Panc1 (cell line): ENCODE data around the gene FOXR1.

Experiments used
- POLR2AphosphoS5 ChIP-seq: IDR thresholded peaks from 2 replicates; pipeline ENCODE4 v1.6.1; 2012; ENCODE audit warnings: mild to moderate bottlenecking, low read depth, low read length, moderate library complexity
- SIN3A ChIP-seq: IDR thresholded peaks from 2 replicates; pipeline ENCODE4 v1.6.1; 2012; ENCODE audit warnings: low read depth, mild to moderate bottlenecking, low read length, moderate library complexity, borderline replicate concordance; ENCODE audit not compliant: insufficient read depth
- TF ChIP-seq, protein P1 (sequence below): fragments of 450-650 bp; IDR thresholded peaks from 2 replicates; pipeline ENCODE4 v1.5.1; 2017; ENCODE audit warnings: mild to moderate bottlenecking
- TF ChIP-seq, protein P2 (sequence below), 2 experiments: IDR thresholded peaks; 2 replicates each; pipeline ENCODE4 v1.6.1; 2011 to 2012; ENCODE audit warnings: low read depth in 2 of 2, control low read depth in 1 of 2, low read length in 1 of 2, mild to moderate bottlenecking in 1 of 2, moderate library complexity in 1 of 2; ENCODE audit not compliant: insufficient read depth in 1 of 2

DNA sequence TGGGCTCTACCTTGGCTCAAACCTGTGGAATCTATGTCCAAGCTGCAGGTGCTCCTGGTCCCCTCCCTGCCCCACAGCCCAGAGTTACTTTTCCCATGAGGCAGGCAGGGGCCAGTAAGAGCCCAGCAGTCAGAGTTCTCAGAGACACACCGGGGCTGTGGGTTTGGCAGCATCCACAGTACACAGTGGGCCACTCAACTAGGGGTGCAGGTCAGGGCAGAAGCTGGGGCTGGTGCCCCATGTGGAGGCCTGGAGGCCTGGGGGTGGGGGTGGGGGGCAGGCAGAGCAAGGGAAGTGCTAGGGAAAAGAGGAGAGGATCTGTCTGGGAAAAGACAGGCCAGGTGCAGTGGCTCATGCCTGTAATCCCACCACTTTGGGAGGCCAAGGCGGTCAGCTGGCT lies 13.0 kb upstream of the FOXR1 start:
- TF ChIP-seq, protein P1, sequence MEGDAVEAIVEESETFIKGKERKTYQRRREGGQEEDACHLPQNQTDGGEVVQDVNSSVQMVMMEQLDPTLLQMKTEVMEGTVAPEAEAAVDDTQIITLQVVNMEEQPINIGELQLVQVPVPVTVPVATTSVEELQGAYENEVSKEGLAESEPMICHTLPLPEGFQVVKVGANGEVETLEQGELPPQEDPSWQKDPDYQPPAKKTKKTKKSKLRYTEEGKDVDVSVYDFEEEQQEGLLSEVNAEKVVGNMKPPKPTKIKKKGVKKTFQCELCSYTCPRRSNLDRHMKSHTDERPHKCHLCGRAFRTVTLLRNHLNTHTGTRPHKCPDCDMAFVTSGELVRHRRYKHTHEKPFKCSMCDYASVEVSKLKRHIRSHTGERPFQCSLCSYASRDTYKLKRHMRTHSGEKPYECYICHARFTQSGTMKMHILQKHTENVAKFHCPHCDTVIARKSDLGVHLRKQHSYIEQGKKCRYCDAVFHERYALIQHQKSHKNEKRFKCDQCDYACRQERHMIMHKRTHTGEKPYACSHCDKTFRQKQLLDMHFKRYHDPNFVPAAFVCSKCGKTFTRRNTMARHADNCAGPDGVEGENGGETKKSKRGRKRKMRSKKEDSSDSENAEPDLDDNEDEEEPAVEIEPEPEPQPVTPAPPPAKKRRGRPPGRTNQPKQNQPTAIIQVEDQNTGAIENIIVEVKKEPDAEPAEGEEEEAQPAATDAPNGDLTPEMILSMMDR = no peak
- TF ChIP-seq POLR2AphosphoS5 (no peak), SIN3A (no peak)
- TF ChIP-seq, protein P2, sequence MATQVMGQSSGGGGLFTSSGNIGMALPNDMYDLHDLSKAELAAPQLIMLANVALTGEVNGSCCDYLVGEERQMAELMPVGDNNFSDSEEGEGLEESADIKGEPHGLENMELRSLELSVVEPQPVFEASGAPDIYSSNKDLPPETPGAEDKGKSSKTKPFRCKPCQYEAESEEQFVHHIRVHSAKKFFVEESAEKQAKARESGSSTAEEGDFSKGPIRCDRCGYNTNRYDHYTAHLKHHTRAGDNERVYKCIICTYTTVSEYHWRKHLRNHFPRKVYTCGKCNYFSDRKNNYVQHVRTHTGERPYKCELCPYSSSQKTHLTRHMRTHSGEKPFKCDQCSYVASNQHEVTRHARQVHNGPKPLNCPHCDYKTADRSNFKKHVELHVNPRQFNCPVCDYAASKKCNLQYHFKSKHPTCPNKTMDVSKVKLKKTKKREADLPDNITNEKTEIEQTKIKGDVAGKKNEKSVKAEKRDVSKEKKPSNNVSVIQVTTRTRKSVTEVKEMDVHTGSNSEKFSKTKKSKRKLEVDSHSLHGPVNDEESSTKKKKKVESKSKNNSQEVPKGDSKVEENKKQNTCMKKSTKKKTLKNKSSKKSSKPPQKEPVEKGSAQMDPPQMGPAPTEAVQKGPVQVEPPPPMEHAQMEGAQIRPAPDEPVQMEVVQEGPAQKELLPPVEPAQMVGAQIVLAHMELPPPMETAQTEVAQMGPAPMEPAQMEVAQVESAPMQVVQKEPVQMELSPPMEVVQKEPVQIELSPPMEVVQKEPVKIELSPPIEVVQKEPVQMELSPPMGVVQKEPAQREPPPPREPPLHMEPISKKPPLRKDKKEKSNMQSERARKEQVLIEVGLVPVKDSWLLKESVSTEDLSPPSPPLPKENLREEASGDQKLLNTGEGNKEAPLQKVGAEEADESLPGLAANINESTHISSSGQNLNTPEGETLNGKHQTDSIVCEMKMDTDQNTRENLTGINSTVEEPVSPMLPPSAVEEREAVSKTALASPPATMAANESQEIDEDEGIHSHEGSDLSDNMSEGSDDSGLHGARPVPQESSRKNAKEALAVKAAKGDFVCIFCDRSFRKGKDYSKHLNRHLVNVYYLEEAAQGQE (IDR thresholded peaks at IDR 0.05; ENCODE audit: insufficient read depth in 1 of 2, low read depth in 2 of 2, low read length in 1 of 2) = no peak
